ENCODE measurements around the gene PKMYT1. TPM values are rescaled to one million over a fixed set of nuclear protein-coding genes. Genes with fewer than 3 reads are reported as not detected.

Gene PKMYT1
- total and polyA plus RNA-seq, 2 of the 4 experiments (the other 2 are of a cell fraction), result 1.8 to 14.9 TPM

- Histone ChIP-seq H3K27me3 (ENCODE audit: control insufficient read depth, insufficient read depth, low read length) (no peaks in the 10 kb centered on the region), H3K4ac (ENCODE audit: low read depth, low read length) (peak overlapping the region; percentile 61; the same call in 1 of the 2 replicates), H2AFZ (replicated peaks; ENCODE audit: low read length, poor library complexity) (peak overlapping the region; percentile 98), H3K56ac (ENCODE audit: extremely low read depth, insufficient read depth, low read length) (no peak overlapping the region), H3K4me2 (ENCODE audit: low read depth, low read length) (peak overlapping the region; percentile 85), H4K20me1 (ENCODE audit: insufficient read depth, low read length) (no peaks in the 10 kb centered on the region), H2BK15ac (ENCODE audit: low read depth, low read length) (no peak overlapping the region), H2AK9ac (replicated peaks; ENCODE audit: low read depth, low read length, poor library complexity) (no peak overlapping the region), H4K91ac (ENCODE audit: insufficient read depth, low read depth, low read length) (no peak overlapping the region), H3K9ac (ENCODE audit: low read depth, low read length) (peak overlapping the region; percentile 57; the same call in 1 of the 2 replicates), H4K8ac (ENCODE audit: low read depth in 2 of 2, low read length in 2 of 2) (no peak overlapping the region), H2BK120ac (ENCODE audit: low read depth, low read length) (no peak overlapping the region), H2AK5ac (ENCODE audit: low read depth, low read length) (peak overlapping the region; percentile 65; the same call in 1 of the 2 replicates), H4K5ac (ENCODE audit: low read depth, low read length) (no peak overlapping the region), H3K4me3 (ENCODE audit: insufficient read depth, low read depth, low read length) (peak overlapping the region; percentile 94), H3K79me1 (ENCODE audit: low read depth in 1 of 2, low read length in 2 of 2) (peaks cover 14 to 22% of the 10 kb centered on the region in 2 experiments), H2BK5ac (ENCODE audit: low read depth, low read length, poor library complexity, severe bottlenecking) (no peak overlapping the region), H3K4me1 (ENCODE audit: control insufficient read depth, insufficient read depth, low read length) (peaks cover 6% of the 10 kb centered on the region), H3K9me3 (ENCODE audit: control insufficient read depth, insufficient read depth, low read length) (no peaks in the 10 kb centered on the region), H3K36me3 (ENCODE audit: control insufficient read depth, insufficient read depth, low read length) (no peaks in the 10 kb centered on the region), H3K27ac (ENCODE audit: insufficient read depth, low read length) (peak overlapping the region; percentile 51; the same call in 1 of the 2 replicates), H3K9me1 (ENCODE audit: insufficient read depth, low read length) (0 out of 2 replicates have a peak, but pooled peaks cover 4% of the 10 kb centered on the region), H3K23ac (ENCODE audit: low read depth, low read length) (0 out of 2 replicates have a peak overlapping the region, but pooled peaks have one; percentile 35), H2BK20ac (ENCODE audit: low read depth, low read length) (no peak overlapping the region), H3K14ac (replicated peaks; ENCODE audit: low read depth, low read length) (no peak overlapping the region; the same call in 1 of the 2 replicates), H3K18ac (ENCODE audit: low read depth, low read length) (no peak overlapping the region)
- CTCF ChIA-PET, result interaction anchor here (0.6 kb wide), 1 partner anchor 566 kb away, joined by 3 read pairs; no protein-coding TSS in a partner anchor
- dilution Hi-C loops (cut with HindIII; ENCODE audit: low sequenced_read_pairs, unreplicated experiment), result no loop called here
- WGBS, 2 experiments (ENCODE audit: extremely low coverage in 2 of 2, insufficient read length in 1 of 2), result 2% methylated on average over 10 of the region's 43 CpGs; no CpG with 5 or more reads in 1 of the 2 experiments
- DNase-seq (peak; percentile 2), ATAC-seq (ENCODE audit: low read depth) (no peak)
- TF ChIP-seq, protein P1, sequence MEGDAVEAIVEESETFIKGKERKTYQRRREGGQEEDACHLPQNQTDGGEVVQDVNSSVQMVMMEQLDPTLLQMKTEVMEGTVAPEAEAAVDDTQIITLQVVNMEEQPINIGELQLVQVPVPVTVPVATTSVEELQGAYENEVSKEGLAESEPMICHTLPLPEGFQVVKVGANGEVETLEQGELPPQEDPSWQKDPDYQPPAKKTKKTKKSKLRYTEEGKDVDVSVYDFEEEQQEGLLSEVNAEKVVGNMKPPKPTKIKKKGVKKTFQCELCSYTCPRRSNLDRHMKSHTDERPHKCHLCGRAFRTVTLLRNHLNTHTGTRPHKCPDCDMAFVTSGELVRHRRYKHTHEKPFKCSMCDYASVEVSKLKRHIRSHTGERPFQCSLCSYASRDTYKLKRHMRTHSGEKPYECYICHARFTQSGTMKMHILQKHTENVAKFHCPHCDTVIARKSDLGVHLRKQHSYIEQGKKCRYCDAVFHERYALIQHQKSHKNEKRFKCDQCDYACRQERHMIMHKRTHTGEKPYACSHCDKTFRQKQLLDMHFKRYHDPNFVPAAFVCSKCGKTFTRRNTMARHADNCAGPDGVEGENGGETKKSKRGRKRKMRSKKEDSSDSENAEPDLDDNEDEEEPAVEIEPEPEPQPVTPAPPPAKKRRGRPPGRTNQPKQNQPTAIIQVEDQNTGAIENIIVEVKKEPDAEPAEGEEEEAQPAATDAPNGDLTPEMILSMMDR (conservative IDR thresholded peaks at IDR 0.05; ENCODE audit: low read depth, low read length), result no peak
- TF ChIP-seq MAFK (IDR thresholded peaks at IDR 0.05; ENCODE audit: low read depth, low read length) (no peak), POLR2A (IDR thresholded peaks at IDR 0.05; ENCODE audit: low read depth, low read length) (no peak), CEBPB (IDR thresholded peaks at IDR 0.05; ENCODE audit: low read depth, low read length) (no peak), MXI1 (IDR thresholded peaks at IDR 0.05; ENCODE audit: borderline replicate concordance, low read depth, low read length) (no peak)
- POLR2A ChIA-PET (ENCODE audit: unreplicated experiment), result interaction anchor here (0.7 kb wide), 1 partner anchor 260 kb away, joined by 3 read pairs; the partner anchor contains the start of gene PRSS27
- intact Hi-C loops (cut with micrococcal nuclease), result no loop called here
- in situ Hi-C loops (cut with MboI; ENCODE audit: low sequenced_read_pairs), result no loop called here
- BruUV-seq (replicated peaks), result no TSS peak
These were observed 498 bp downstream of the PKMYT1 start for GRCh38 chr16:2979669-2980226.
